ENCODE measurements around the gene HOXC12.

Gene HOXC12

GRCh38 chr12:53956914-53957536 lies 2.3 kb downstream of the HOXC12 start:
- no peak for DNase-seq

- no peak for DNase-seq
Observed at GRCh38 chr12:53958128-53958527, 3.4 kb downstream of the HOXC12 start.

- DNase-seq, result no peak
Observed at GRCh38 chr12:53959314-53959713, 4.6 kb downstream of the HOXC12 start.

- DNase-seq, result no peak
Observed at GRCh38 chr12:53960187-53961024, 5.7 kb downstream of the HOXC12 start.

GRCh38 chr12:53961025-53961761 lies 6.5 kb downstream of the HOXC12 start:
- DNase-seq, result no peak

- DNase-seq, result no peak
Observed at GRCh38 chr12:53963005-53963404, 8.3 kb downstream of the HOXC12 start.

- no peak for DNase-seq
Observed at GRCh38 chr12:53963434-53964314, 9.0 kb downstream of the HOXC12 start.

- peak; percentile 17 for DNase-seq
Observed at GRCh38 chr12:53964315-53964713, 9.6 kb downstream of the HOXC12 start.

GRCh38 chr12:53965281-53966084 lies 10.8 kb downstream of the HOXC12 start:
- DNase-seq, result peak; percentile 48

- no peak for DNase-seq
Observed at GRCh38 chr12:53966085-53966384, 11.3 kb downstream of the HOXC12 start.

GRCh38 chr12:53966385-53967133 lies 11.9 kb downstream of the HOXC12 start:
- no peak for DNase-seq

GRCh38 chr12:53967421-53967925 lies 12.8 kb downstream of the HOXC12 start:
- no peak for DNase-seq

GRCh38 chr12:53968214-53969127 lies 13.8 kb downstream of the HOXC12 start:
- DNase-seq, result no peak

- DNase-seq, result no peak
Observed at GRCh38 chr12:53969588-53970259, 15.0 kb downstream of the HOXC12 start.

- no peak for DNase-seq
Observed at GRCh38 chr12:53970451-53970850, 15.7 kb downstream of the HOXC12 start.

GRCh38 chr12:53971129-53971528 lies 16.4 kb downstream of the HOXC12 start:
- no peak for DNase-seq

- no peak for DNase-seq
Observed at GRCh38 chr12:53971686-53972085, 17.0 kb downstream of the HOXC12 start.

GRCh38 chr12:53972152-53972702 lies 17.5 kb downstream of the HOXC12 start:
- no peak for DNase-seq

GRCh38 chr12:53972722-53973235 lies 18.1 kb downstream of the HOXC12 start, which contains the start of gene HOXC11:
Gene HOXC11 (plus strand): TSS chr12:53973126. CDS start chr12:53973242, 116 bp downstream.
- DNase-seq, result no peak
